ENCODE results near the gene ADGRD1.

ADGRD1 gene

DNA sequence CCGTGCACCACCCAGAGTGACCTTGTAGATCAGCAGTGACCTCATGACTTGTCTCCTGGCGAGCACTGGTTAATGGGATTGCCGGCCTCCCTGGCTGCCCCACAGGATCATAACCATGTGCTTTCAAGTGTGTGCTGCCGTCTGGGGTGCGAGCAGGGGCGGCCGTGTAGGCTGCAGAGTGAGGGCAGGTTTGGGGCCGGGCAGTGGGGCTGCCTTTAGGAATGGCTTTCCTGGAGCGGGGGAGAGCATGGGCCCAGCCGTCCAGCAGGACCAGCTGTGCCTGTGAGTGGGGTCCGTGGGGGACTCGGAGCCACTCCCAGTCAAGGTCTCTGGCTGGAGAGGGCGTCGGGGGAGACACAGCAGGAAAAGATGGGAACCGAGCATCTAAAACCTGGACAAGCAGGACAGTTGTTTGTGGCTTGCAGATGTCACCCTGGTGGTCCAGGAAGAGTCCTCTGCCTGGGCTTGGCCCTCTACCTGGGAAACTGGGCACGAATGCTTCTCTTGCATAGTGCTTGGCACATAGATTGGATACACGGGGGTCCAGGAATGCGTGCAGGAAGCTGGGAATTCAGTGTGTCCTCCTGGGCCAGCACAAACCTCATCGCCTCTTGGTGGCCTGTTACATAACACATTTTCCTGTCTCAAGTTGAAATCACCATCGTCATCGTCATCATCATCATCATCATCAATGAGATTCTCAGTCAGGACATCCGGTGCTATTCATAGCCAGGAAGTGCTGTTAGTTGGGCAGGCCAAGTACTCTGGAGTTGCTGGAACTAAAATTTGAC is 96.0 kb downstream of the ADGRD1 start:
- FAIRE-seq (no peak), DNase-seq (ENCODE audit: extremely low spot score, insufficient read length, low read depth) (no peak)

DNA sequence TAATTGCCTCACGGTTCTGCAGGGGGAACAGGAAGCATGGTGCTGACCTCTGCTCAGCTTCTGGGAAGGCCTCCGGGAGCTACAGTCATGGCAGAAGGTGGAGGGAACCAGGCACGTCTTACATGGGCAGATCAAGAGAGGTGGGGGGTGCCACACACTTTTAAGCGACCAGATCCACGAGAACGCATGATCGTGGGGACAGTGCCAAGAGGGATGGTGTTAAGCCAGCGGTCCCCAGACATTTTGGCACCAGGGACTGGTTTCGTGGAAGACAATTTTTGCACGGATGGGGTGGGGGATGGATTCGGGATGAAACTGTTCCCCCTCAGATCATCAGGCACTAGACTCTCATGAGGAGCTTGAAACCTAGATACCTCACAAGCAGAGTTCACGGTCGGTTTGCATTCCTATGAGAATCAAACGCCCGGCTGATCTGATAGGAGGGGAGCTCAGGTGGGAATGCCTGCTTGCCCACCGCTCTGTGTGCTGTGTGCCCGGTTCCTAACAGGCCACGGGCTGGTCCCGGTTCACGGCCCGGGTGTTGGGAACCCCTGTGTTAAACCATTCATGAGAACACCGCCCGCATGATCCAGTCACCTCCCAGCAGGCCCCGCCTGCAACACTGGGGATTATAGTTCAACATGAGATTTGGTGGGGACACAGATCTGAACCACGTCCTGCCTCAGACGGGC is 96.9 kb downstream of the ADGRD1 start:
- DNase-seq (ENCODE audit: extremely low spot score, insufficient read length, low read depth) (no peak), FAIRE-seq (no peak)

DNA sequence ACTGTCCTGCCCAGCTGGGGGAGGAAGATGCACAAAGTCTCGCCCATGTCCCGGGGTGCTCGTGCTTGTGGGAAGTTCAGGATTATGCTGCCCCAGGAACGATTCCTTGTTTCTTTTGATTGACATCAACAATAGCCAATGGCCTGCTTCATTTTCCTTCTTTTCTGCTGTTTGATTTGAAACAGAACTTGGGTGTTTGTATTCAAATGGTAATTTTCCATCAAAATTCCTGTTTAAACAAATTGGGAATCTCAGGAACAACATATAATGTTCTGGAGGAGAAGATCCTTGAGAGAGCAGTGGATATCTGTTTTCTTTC is 97.4 kb downstream of the ADGRD1 start:
- no peak for FAIRE-seq
- DNase-seq (ENCODE audit: extremely low spot score, insufficient read length, low read depth) = no peak

DNA sequence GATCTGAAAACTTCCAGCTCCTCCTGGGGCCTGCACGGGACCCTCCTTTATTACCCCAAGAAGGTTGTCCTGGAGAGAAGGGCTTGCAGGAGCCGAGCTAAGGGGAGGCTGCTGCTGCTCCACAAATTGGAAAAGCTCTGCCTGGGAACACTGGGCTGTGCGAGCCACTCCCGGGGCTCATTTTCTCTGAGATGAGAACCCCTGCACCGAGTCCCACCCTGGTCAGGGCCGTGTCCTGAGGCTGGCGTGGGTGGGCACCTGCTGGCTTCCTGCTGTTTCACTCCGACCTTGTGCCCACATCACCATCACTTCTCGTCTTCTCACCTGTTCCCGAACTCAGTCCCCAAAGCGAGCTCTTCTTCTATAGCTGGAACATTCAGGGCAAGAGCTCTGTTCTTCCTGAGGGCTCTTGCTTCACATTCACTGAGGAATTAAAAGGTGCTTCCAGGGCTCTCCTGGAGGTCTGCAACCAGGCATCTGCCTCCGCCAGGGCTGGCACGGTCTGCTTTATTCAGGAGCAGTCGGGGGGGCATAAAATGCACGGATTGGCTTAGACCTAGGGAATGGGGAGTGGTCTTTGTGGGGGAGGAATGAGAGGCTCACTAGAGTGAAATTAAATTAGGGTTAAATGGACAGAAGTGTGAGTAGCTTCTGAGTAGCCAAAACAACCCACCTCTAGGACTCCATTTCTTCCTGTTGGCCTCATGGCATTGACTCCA is 98.5 kb downstream of the ADGRD1 start:
- DNase-seq (ENCODE audit: extremely low spot score, insufficient read length, low read depth) = no peak
- FAIRE-seq = no peak

DNA sequence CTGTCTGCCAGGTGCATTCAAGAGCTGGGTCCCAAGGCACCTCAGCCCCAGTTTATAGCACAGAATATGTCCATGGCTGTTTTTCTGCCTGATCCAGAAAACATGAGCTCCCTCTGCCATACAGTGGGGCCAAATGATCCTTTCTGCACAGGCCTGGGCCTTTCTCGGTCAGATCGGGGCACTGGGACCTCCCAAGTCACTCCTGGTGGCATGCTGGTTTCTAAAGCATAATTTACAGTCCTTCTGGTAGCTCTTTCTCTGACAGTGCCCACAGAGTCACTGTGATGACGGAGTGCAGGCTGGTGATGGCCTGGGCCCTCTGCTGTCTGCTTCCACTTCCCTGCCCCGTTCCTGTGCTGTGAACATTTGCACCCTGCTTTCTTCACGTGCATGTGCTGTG is 99.2 kb downstream of the ADGRD1 start:
- DNase-seq (ENCODE audit: extremely low spot score, insufficient read length, low read depth) = no peak
- FAIRE-seq = no peak

DNA sequence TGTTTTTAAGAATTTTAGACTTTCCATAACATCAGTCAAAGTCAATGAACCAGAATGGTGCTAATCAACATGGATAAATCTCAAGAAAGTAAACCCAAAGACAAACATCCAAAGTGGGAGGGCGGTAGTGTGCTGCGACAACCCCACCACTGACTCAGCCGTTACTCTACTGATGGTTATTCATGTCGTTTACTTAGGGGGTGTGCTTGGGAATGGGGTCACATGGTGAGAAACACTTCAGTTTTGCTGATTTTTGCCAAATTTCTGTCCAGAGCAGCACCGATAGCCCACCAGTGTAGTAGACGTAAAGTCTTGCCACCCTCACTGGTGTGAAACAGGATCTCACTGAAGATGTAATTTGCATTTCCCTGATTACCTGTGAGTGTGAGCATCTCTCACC is 99.9 kb downstream of the ADGRD1 start:
- DNase-seq (ENCODE audit: extremely low spot score, insufficient read length, low read depth) (no peak), FAIRE-seq (no peak)

DNA sequence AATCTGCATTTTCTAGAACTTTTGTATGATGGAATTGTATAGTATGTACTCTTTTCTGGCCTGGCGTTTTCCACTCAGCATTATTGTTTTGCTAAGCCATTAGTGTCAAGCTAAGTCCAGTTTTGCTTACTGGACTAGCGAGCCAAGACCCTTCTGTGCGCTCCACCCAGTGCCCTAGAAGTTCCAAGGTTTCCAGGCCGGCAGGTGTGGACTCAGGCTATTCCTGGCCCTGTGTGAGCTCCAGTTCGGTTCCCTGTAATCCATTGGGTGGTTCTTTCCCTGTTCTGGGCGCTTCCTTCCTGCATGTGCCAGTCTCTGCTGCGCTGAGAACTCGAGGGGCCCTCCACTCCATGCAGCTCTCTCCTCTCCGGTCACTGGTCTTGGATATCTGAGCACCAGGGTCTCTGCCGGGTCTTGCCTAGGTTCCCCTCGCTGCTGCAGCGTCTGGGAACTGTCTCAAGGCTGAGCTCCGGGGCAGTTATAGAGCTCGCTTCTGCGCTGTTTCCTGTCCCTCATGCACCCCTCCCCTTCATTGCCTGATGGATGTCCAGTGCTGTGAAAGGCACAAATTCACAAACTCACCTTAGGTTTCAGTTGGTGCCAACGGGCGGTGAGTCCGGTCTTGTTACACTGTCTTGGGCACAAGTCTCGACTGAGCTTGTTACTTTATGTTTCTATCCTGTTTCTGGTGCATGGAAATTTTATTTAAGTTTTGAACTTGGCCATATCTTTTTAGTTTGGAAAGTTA is 100.8 kb downstream of the ADGRD1 start:
- FAIRE-seq (no peak), DNase-seq (ENCODE audit: extremely low spot score, insufficient read length, low read depth) (no peak)

DNA sequence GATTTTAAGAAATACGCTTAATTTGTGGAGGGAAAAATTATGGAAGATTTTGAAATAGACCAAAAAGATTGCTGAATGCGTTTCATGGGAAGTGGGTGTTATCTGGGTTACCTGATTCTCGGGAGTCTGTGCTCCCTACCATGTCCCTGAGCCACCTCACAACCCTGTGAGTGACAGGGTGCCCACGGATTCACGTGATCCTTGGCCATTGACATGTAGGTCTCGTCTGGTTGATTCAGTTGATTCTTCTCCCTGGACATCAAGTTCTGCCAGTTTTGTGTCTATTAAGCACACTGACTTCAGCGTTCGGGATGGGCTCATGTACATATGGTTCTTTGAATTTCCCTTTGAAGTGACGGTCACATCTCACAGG is 101.4 kb downstream of the ADGRD1 start:
- DNase-seq (ENCODE audit: extremely low spot score, insufficient read length, low read depth) = no peak
- no peak for FAIRE-seq

DNA sequence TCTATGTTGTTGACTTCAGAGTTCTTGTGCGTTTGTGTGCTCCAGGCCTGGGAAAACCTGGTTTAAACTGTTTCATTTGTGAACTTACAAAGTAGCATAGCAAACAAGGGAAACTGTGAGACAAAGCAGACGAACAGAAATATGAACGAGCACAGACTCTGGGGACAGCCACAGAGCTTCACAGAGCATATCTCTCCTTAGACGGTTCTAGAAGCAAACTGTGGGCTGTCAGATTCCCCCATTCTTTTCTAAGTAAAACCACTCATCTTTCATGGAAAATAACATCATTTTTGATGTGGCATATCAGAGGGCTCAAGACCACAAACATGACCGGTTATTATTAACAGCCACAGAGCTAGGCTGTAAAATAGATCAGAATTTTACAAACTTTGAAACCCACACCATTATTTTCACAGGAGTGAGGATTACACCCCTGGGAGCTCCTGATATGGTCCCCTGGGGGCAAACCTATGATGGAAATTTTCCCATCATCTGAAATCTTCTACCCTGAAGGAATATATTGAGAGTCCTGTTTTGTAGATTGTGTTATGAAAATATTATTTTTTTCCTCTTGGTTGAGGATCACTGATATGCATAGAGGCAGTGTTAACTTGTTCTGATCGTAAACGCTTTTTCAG is 102.0 kb downstream of the ADGRD1 start:
- DNase-seq (ENCODE audit: extremely low spot score, insufficient read length, low read depth) = no peak
- no peak for FAIRE-seq

DNA sequence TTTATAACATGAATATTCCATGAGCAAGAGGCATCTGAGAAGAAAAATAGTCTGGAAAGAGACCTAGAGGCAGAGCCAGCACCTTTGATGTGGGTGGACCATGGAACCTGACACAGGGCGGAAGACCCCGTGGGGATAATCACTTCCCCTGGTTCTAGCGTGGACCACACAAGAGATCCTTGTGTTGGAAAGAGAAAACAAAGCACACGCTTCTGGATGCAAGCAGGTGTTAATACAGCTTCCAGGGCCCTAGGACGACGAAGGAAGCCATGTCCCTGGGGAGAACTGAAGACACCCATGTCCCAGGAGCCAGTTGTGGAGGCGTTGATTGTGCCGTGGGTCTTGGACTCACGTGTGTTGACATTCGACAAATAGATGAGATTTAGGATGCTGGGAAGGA is 102.9 kb downstream of the ADGRD1 start:
- FAIRE-seq = no peak

DNA sequence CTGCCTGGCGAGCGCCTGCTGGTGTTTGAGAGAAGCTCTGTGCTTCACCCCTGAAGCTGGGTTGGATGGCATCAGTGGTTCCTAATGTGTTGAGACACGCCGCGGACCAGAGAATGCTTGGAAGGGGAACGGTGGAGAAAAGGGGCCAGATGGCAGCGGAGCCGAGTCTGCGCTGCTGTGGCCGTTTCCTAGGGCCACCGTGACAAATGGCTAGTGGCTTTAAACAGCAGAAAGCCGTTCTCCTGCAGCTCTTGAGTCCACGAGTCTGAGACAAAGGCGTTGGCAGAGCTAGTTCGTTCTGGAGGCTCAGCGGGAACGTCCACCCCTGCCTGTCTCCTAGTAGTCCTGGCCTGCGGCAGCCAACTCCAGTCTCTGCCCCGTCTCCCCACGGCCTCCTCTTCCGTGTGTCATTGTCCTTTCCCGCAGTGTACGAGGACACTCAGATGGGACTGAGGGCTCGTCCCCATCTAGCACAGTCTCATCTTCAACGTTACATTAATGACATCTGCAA is 103.6 kb downstream of the ADGRD1 start:
- DNase-seq (ENCODE audit: extremely low spot score, insufficient read length, low read depth) (no peak), FAIRE-seq (no peak)

More for the DNA sequence above, 102.9 kb downstream of the ADGRD1 start:
- DNase-seq (ENCODE audit: extremely low spot score, insufficient read length, low read depth) = no peak

DNA sequence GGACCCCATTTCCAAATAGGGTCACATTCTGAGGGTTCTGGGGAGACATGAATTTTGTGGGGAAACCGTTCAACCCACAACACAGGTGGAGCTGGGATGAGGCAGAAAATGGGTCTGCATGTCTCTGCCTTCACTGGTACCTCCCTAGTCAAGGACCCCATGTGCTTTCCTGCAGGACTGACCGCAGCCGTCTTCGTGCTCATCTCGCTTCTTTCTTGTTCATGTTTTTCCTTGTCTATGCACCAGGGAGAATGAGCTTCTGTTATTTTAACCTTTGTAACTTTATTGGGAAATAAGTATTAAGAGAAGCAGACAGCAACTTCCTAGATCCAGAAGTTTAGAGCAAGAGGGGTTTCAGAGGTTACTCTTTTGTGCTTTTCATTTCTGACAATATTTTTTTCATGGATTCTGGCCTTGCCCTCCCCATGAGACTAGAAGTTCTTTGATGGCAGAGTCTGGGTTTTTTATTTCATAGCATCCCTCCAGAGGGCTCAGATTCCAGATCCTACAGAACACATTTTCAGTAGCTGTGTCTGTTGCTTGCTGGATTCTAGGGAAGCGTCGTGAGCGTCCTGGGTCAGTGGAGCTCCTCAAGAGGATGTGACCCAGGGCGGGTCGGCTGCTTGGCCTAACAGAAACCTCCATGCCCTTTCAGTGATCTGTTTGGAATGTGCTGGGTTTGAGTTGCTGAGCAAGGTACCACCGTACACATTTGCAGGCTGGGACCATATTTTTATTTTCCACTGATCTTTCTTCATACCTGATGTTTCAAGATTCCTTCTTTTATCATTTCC is 104.2 kb downstream of the ADGRD1 start:
- DNase-seq (ENCODE audit: extremely low spot score, insufficient read length, low read depth) (no peak), FAIRE-seq (no peak)

DNA sequence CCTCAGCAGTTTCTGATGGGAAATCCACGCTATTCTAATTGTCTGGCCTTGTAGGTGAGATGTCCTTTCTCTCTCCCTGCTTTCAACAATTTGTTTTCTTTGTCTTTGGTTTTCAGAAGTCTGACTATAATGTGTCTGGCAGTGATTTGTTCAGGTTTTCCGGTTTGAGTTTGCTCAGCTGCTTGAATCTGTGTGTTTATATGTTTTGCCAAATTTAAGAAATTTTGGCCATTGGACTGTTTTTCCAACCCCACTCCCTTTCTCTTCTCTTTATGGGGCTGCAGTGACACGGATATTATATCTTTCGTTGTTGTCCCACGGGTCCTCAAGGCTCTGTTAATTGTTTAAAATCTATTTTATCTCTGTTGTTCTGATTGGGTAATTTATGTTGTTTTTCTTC is 105.0 kb downstream of the ADGRD1 start:
- DNase-seq (ENCODE audit: extremely low spot score, insufficient read length, low read depth) = no peak
- no peak for FAIRE-seq

DNA sequence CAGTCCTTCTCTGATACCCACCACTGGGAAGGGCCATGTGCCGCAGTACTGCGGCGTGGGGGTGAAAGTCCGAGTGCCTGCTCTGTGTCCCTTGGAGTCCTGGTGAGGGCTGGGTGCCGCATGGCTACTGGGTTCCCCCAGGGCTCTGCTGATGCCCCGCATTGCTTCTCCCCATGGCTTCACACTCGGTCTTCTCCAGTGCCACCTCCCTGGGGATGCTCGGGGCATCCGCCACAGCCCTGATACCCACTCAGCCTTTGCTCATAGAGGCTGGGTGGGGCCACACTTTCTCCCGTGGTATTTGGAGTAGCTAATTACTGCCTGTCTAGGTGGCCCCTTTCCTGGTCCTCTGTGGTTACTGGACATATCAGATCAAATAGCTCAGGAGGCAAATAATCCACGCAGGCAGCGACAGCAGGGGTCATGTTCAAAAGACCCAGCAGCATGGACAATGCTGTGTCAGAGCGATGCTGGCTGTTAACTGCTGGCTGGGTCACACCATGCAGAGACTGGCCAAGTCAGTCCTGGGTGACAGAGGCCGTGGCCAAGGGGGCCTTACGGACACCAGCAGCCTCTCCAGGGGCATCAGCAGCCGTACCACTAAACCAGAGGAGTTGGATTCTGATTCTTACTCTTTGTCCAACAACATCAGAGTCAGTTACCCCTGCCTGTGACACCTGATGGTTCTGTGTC is 106.5 kb downstream of the ADGRD1 start:
- FAIRE-seq (no peak), DNase-seq (ENCODE audit: extremely low spot score, insufficient read length, low read depth) (no peak)

DNA sequence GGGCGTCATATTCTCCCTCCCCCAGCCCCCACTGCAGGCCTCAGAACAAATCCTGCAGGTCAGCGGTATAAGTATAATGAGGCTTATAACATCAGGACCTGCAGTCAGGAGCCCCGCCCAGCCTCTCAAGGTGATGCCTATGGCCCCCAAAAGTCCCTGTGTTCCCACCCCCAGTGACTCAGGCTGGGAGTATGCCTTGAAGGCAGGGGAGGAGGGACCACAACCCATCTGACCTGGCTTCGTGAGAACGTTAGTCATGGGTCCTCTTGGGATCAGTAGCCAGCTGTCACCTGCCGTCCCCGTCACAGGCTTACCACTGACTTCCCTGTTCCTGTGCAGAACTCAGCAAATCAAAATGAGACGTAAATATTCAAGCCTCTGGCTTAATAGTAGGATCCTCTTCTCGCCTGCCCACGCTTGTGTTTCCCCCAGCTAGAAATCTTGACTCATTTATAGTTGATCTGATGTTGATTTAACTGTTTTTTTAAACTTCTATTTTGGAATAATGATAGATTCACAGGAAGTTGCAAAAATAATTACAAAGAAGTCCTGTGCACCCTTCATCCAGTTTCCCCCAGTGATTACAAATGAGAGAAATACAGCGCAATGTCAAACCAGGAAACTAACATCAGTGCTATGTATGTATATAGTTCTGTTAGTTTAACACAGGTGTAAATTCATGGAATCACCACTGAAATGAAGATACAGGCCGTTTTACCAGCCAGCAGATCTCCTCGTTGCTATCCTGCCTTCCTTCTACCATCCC is 107.5 kb downstream of the ADGRD1 start:
- FAIRE-seq (no peak), DNase-seq (ENCODE audit: extremely low spot score, insufficient read length, low read depth) (no peak)

DNA sequence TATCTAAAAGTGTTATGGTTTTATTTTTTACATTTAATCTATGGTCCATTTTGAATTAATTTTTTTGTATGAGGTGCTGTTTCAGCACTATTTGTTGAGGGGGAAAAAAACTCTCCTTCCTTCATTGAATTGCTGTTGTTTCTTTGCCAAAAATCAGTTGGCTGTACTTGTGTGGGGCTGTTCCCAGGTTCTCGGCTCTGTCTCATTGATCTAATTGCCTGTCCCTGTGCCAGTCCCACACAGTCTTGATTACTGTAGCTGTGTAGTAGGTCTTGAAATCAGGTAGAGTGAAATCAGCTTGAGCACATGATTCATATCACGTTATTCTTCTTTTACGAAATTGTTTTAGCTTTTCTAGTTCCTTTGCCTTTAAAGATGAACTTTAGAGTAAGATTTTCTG is 109.7 kb downstream of the ADGRD1 start:
- DNase-seq (ENCODE audit: extremely low spot score, insufficient read length, low read depth) (no peak), FAIRE-seq (no peak)

DNA sequence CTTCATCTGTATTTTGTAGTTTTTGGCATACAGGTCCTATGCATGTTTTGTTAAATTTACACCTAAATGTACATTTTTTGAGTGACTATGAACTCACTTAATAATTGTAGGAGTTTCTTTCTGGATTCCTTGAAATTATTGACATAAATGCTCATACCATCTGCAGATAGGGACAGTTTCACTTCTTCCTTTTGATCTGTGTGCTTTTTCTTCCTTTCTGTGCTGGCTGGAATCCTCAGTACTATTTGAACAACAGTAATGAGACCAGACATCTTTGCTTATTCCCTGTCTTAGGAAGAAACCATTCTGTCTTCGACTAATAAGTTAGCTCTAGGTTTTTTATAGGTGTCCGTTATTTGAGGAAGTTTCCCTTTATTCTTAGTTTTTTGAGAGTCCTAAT is 110.3 kb downstream of the ADGRD1 start:
- FAIRE-seq = no peak
- DNase-seq (ENCODE audit: extremely low spot score, insufficient read length, low read depth) = no peak

DNA sequence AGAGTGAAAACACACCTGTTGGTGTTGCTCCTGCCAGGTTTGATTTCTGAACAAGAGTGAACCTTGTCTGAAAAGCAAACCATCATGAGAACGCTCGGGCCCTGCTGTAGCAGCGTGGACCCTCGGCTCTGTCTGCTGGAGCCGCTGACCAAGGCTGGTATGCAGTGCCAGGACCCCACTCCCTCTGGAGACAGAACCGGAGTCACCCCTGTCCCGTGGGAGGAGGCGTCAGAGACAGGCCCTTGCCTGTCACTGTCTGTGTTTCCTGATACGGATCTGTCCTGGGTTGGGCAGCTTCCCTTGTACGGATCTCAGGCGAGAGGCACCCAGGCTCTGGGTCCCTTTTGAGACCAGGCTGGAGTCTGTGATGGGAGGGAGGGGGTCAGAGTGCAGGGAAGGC is 111.6 kb downstream of the ADGRD1 start:
- no peak for FAIRE-seq

More for the DNA sequence above, 111.6 kb downstream of the ADGRD1 start:
- no peak for DNase-seq (ENCODE audit: extremely low spot score, insufficient read length, low read depth)

Data from GM18507 (cell line).